GM12801 (cell line): ENCODE data around the gene ZBTB7A.

Source experiments
- CTCF ChIP-seq: IDR thresholded peaks from one replicate; pipeline ENCODE4 v1.5.1; 2011; ENCODE audit warnings: control low read depth; ENCODE audit not compliant: insufficient read length; ENCODE audit errors: extremely low read depth

The ZBTB7A gene

DNA sequence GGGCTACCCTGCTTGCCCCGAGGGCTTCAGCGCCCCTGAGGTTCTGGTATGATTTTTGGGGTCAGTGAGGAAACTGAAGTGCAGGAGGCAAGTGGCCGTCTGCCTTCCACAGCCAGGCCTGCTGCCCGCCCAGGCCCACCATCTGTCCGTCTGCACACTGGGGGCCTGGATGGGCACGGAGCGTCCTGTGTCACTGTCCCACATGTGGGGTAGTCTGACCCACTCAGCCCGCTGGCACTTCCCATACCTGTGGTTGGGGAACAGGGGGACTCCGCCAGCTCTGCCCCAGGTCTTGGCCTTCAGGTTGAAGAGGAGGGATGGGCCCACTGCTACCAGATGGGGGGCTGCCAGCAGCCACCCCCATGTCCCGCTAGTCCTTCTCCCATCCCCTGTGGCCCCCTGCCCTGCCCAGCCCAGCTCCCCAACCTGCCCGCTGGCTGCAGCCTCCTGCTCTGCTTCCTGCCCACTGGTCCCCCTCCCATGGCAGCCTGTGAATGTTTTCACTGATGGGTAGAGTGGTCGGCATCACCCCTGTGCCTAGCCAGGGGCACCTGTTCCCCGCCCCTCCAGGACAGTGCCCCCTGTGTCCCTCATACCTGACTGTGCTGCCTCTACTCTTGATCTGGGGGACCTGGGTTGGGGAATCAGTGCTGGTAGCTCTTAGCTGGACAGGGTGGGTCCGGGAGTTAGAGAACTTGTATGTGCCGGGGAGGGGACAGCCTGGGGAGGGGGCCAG is 49.6 kb downstream of the ZBTB7A start:
- no peak for TF ChIP-seq CTCF

DNA sequence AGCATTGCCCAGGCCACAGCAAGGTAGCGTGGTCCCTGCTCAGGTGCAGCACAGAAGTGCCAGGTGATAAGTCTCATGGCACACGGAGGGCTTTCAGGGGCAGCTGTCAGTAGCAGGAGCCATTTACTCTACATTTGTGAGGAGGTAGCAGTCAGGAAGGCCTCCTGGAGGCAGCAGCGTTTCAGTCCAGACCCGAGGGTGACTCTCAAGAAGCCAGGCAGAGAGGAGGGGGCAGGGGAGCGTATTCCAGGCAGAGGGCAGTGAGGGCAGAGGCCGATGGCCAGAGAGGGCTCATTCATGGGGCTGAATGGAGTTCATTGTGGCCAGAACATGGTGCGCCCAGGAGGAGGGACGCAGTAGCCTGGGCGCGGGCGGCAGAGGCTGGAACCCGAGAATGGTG is 50.2 kb downstream of the ZBTB7A start:
- TF ChIP-seq CTCF = no peak

DNA sequence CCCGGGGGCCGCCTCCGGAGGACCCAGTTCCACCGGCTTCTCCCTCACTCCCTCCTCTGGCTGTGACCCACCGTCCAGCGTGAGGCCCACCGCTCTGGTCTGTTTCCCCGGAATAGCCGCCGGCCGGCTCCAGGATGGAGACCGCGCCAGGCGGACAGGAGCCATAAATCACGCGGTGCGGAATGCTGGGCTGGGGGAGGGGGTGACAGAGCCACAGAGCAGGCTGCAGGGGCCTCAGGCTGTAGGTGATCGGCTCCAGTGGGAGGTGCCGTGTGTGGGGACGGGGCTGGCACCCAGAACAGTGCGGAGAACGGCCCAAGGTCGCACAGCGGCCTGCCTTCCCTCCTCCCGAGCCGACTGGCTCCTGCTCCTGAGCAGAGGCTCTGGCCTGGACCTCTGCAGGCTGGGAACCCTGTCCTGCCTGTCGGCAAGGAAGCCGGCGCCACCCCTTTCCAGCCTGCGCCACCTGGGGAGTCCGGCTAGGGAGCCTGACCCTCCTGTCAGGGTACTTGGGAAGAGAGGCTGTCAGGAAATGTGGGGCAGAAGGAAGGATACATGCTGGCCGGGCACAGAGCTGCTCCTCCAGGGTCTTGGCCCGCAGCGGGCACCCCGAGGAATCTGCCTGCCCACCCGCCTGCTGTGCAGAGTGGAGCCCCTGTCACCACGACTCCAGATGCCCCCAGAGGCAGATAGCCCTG is 50.8 kb downstream of the ZBTB7A start:
- TF ChIP-seq CTCF = no peak

GRCh38 chr19:4014541-4015491 is 51.9 kb downstream of the ZBTB7A start:
- TF ChIP-seq CTCF = no peak

DNA sequence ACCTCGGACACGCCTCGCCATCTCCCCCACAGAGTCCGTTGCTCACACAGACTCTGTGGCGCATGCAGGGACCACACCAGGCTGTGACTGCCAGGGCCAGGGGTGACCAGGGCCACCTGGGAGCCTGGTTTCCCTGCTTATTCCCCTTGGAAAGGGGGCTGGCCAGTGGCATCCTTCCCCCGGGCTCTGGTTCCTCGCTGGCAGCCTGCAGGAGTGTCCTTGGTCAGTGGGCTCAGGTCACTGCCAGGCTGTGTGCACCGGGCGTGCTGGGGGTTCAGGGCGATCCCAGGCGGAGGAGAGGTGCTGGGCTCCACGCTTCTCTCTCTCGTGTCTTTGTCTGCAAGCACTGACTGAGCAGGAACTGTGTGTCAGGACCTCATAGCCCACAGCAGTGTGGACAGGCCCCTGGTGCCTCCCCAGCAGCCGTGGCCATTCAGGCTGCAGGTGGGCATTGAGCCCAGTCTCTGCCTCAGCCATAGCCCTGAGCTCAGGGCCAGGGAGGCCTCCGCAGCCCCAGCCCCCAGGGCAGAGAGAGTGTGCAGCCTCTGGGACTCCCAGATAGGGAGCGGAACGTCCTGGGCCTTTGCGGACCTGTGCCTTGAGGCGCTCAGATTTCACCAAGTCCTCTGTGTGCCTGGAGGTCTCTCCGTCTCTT is 52.7 kb downstream of the ZBTB7A start:
- TF ChIP-seq CTCF = no peak

- no peak for TF ChIP-seq CTCF
Measured at GRCh38 chr19:4012975-4013634, 53.6 kb downstream of the ZBTB7A start.
